Neutrophil (primary cell): ENCODE results near the gene DIP2C.
"Not testable (repeated sequence)": the region's sequence is repeated elsewhere in the genome, so short reads cannot be mapped to it uniquely, and the experiment has no call there.

Experiments
- H3K27ac ChIP-seq: fragments of 200-600 bp; sonication (generic); 2 replicates; pipeline ENCODE4 v1.5.1; 2016; ENCODE audit warnings: mild to moderate bottlenecking, moderate library complexity
- H3K27me3 ChIP-seq: fragments of 200-600 bp; sonication (generic); 2 replicates; pipeline ENCODE4 v1.6.0; 2016; ENCODE audit warnings: mild to moderate bottlenecking
- H3K36me3 ChIP-seq: fragments of 200-600 bp; sonication (generic); 2 replicates; pipeline ENCODE4 v1.5.1; 2017
- H3K4me1 ChIP-seq, 2 experiments: fragments of 200-600 bp in 1 of 2; sonication (generic) in 1 of 2; 1 replicate in 1 of 2; 2 replicates in 1 of 2; pipeline versions ENCODE4 v1.5.1 to v1.6.1; 2013 to 2016; ENCODE audit warnings: low read depth in 1 of 2, low read length in 1 of 2, mild to moderate bottlenecking in 1 of 2, moderate library complexity in 1 of 2; ENCODE audit not compliant: control insufficient read depth in 1 of 2, insufficient read depth in 1 of 2
- H3K4me3 ChIP-seq, 2 experiments: fragments of 200-600 bp in 1 of 2; sonication (generic) in 1 of 2; 1 replicate in 1 of 2; 2 replicates in 1 of 2; pipeline ENCODE4 v1.5.1; 2013 to 2016; ENCODE audit warnings: low read depth in 1 of 2, low read length in 1 of 2, mild to moderate bottlenecking in 1 of 2, moderate library complexity in 1 of 2
- H3K9me3 ChIP-seq: fragments of 200-600 bp; sonication (generic); 2 replicates; pipeline ENCODE4 v1.5.1; 2016
- TF ChIP-seq, protein P1 (sequence below): fragments of 200-600 bp; sonication (generic); IDR thresholded peaks from 2 replicates; pipeline ENCODE4 v1.5.1; 2016; ENCODE audit warnings: antibody characterized with exemption

DIP2C gene

DNA sequence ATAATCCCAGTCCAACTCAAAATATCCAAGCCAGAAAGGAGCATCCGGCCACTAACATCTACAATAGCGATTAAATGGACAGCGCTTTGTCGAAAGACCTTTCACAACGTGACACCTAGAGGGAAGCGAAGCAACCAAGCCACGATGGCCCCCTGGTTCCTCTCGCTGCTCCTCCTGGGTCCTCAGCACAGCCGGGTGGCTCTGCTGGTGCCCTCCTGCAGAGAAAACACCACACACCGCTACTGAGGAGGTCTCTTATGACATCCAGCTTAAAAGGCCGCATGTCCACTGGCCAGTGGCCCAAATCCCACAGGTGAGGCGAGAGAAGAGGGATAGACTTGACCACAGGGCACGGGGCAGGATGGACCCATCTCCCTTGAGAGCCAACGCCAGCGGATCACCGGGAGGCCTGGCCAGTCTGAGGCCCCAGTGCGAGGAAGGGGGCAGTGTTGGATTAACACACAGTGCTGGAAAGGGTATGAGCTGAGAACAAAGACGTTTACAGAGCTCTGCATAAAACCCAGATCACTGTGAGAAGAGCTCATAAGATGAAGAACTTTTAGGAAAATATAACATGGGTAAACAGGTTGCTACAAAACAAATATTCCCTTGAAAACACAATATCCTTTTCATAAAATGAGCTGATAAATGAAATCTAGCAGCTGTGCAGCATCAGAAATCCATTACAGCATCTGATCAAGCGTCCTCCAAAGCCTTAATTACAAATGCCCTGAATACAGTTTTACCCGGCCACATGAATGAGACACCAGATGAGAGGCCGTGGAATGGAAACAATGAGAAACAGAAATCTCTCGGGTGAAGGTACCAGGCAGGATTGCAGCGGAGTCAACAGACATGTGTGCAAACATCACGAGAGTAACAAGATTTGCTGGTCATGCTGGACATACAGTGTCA lies 236.7 kb downstream of the DIP2C start:
- H3K27me3 ChIP-seq: peaks cover 11% of the 10 kb centered on the region
- no peaks in the 10 kb centered on the region for H3K36me3 ChIP-seq
- H3K4me3 ChIP-seq: no peak overlapping the region
- H3K9me3 ChIP-seq: no peaks in the 10 kb centered on the region
- no peaks in the 10 kb centered on the region for H3K4me1 ChIP-seq
- H3K27ac ChIP-seq: no peak overlapping the region
- TF ChIP-seq, protein P1, sequence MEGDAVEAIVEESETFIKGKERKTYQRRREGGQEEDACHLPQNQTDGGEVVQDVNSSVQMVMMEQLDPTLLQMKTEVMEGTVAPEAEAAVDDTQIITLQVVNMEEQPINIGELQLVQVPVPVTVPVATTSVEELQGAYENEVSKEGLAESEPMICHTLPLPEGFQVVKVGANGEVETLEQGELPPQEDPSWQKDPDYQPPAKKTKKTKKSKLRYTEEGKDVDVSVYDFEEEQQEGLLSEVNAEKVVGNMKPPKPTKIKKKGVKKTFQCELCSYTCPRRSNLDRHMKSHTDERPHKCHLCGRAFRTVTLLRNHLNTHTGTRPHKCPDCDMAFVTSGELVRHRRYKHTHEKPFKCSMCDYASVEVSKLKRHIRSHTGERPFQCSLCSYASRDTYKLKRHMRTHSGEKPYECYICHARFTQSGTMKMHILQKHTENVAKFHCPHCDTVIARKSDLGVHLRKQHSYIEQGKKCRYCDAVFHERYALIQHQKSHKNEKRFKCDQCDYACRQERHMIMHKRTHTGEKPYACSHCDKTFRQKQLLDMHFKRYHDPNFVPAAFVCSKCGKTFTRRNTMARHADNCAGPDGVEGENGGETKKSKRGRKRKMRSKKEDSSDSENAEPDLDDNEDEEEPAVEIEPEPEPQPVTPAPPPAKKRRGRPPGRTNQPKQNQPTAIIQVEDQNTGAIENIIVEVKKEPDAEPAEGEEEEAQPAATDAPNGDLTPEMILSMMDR: no peak

DNA sequence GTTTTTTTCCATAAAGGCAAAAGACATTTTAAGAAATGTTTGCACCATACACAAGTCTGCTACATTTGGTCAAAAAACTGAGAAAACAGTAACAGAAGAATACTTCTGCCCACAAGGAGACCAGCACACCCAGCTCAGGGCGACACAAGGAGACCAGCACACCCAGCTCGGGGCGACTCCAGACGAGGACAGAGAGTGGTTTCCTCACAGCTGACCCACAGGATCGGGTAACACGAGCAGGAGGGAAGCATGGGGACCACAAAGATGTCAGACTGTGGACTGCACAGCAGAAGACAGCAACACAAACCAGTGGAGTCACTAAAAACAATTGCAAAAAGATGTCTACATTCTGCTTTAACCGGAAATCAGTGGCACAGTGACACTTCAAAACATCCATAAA lies 237.6 kb downstream of the DIP2C start:
- no peaks in the 10 kb centered on the region for H3K36me3 ChIP-seq
- H3K27ac ChIP-seq: no peak overlapping the region
- H3K9me3 ChIP-seq: no peaks in the 10 kb centered on the region
- no peak overlapping the region for H3K4me3 ChIP-seq
- TF ChIP-seq, protein P1: no peak
- peaks cover 11% of the 10 kb centered on the region for H3K27me3 ChIP-seq
- H3K4me1 ChIP-seq: no peaks in the 10 kb centered on the region

DNA sequence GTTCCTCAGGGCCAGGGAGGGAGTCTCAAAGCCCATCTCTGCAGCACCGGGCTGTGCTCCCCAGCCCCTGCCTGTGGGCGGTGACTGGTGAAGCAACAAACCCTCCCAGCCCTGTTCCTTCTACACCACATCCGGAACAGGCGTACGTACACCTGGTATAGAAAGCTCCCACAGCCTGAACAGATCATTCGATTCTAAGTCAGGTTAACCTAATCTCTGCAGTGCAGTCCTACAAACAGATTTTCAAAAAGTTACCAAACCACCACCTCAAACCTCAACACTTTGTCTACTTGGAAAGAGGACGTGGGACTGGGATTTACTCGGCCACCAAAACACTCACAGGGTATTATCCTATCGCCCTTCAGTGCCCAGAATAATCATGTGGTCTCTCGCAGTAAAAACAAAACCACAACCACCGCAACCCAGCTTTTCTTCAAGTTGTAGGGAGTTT lies 238.4 kb downstream of the DIP2C start:
- H3K27me3 ChIP-seq: peaks cover 11% of the 10 kb centered on the region
- no peak overlapping the region for H3K27ac ChIP-seq
- no peaks in the 10 kb centered on the region for H3K4me1 ChIP-seq
- H3K36me3 ChIP-seq: no peaks in the 10 kb centered on the region
- TF ChIP-seq, protein P1: no peak
- no peaks in the 10 kb centered on the region for H3K9me3 ChIP-seq
- no peak overlapping the region for H3K4me3 ChIP-seq

DNA sequence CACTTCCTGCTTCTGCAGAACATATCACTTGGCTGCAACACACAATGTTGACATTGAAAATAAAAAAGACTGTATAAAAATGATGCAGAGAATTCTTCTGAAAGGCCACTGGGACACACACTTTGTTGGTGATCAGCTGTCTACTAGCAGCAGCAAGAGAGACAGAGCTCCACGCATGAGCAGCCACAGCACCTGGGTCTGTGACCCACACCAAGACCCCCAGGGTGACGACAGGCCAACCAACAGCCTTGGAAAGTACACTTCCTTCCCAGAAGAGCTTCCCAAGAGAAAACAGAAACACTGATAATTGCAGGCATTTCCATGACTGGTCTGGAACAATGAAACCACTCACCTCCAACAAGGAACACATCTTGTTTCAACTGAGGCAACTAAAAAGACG lies 239.0 kb downstream of the DIP2C start:
- Histone ChIP-seq H3K4me1 (no peaks in the 10 kb centered on the region), H3K27ac (no peak overlapping the region), H3K27me3 (peaks cover 11% of the 10 kb centered on the region), H3K36me3 (no peaks in the 10 kb centered on the region), H3K4me3 (no peak overlapping the region), H3K9me3 (no peaks in the 10 kb centered on the region)
- TF ChIP-seq, protein P1: no peak

DNA sequence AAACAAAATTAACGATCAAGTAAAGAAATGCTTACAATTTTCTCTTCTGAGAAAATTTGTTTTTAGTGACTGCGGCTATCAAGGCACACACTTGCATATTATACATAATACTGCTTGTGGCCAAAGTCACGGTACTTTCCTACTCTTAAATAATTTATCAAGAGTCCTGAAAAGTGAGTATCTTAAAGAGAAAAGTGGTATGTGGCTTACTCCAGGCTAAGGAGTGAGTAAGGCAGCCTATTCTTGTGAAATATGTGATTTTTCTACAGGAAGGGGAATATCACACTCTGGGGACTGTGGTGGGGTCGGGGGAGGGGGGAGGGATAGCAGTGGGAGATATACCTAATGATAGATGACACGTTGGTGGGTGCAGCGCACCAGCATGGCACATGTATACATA lies 240.1 kb downstream of the DIP2C start:
- not testable (repeated sequence) for H3K27ac ChIP-seq, H3K36me3 ChIP-seq, H3K4me3 ChIP-seq, H3K9me3 ChIP-seq, H3K4me1 ChIP-seq
- H3K27me3 ChIP-seq: peaks cover 11% of the 10 kb centered on the region

DNA sequence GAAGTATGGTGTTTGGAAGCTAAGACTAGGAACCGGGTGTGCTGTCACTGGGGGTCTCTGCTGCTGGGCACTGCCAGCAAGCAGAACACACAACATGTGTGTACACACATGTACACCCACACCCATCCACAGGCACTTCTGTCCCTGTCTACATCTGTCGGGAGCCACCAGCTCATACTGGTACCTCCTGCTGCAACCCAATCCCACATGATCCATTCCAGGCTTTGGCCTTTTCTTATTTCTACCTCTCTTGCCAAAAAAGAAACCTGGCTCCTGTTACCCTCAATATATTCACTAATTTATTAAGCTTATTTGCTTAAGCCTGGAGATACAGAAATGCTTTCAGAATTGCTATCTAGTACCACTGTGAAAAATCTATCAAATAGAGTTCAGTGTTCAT lies 246.0 kb downstream of the DIP2C start:
- TF ChIP-seq, protein P1: no peak
- no peak overlapping the region for H3K27ac ChIP-seq
- H3K9me3 ChIP-seq: no peaks in the 10 kb centered on the region
- H3K36me3 ChIP-seq: no peaks in the 10 kb centered on the region
- H3K4me1 ChIP-seq: no peaks in the 10 kb centered on the region
- no peak overlapping the region for H3K4me3 ChIP-seq
- H3K27me3 ChIP-seq: no peaks in the 10 kb centered on the region
